Caco-2 (cell line): ENCODE results near the gene CD2AP. TPM values are rescaled to one million over a fixed set of nuclear protein-coding genes. Genes with fewer than 3 reads are reported as not detected.

Experiments used
- BruUV-seq: library from RNA; stranded (reverse); fragments of 400-500 nt; replicated peaks from 2 replicates; lab custom pipeline; 2021; lab: Mats Ljungman, UMichigan
- CTCF ChIA-PET: fragments of 300-600 bp; sonication (Branson Sonifier 250); formaldehyde crosslinking; loops from one replicate; lab custom pipeline; 2022; ENCODE audit warnings: antibody characterized with exemption; lab: Charles Lee
- POLR2A ChIA-PET: fragments of 300-600 bp; sonication (Branson Sonifier 250); formaldehyde crosslinking; loops from one replicate; lab custom pipeline; 2022; ENCODE audit warnings: antibody characterized with exemption; lab: Charles Lee
- DNase-seq, 2 experiments: peaks; one replicate each; pipeline versions ENCODE4 v3.0.0 to v3.0.0-alpha.2; 2020 to 2022
- H3K27me3 ChIP-seq: replicated peaks from 2 replicates; pipeline ENCODE4 v1.6.0; 2011; ENCODE audit warnings: low read length; ENCODE audit not compliant: control insufficient read depth, insufficient read depth
- H3K36me3 ChIP-seq: 2 replicates; pipeline ENCODE4 v1.5.1; 2011; ENCODE audit warnings: low read length; ENCODE audit not compliant: control insufficient read depth, insufficient read depth
- H3K4me1 ChIP-seq: fragments of 250-450 bp; sonication (Bioruptor Pico); 2 replicates; pipeline ENCODE4 v1.5.1; 2020; ENCODE audit warnings: mild to moderate bottlenecking
- H3K4me3 ChIP-seq: 2 replicates; pipeline ENCODE4 v1.5.1; 2011; ENCODE audit warnings: low read depth, mild to moderate bottlenecking, control low read depth, low read length
- H3K9me3 ChIP-seq: fragments of 250-450 bp; sonication (Bioruptor Pico); 2 replicates; pipeline ENCODE4 v1.5.1; 2020; ENCODE audit warnings: mild to moderate bottlenecking, moderate library complexity
- H3K27ac Mint-ChIP-seq: one replicate; pipeline ENCODE4 v1.8.0; 2022; ENCODE audit warnings: mixed read lengths; ENCODE audit not compliant: unreplicated experiment
- H3K27me3 Mint-ChIP-seq: one replicate; pipeline ENCODE4 v1.8.0; 2022; ENCODE audit warnings: mixed read lengths; ENCODE audit not compliant: insufficient read depth, unreplicated experiment
- H3K36me3 Mint-ChIP-seq: one replicate; pipeline ENCODE4 v1.8.0; 2022; ENCODE audit warnings: mild to moderate bottlenecking, mixed read lengths; ENCODE audit not compliant: insufficient read depth, unreplicated experiment
- H3K4me1 Mint-ChIP-seq: one replicate; pipeline ENCODE4 v1.8.0; 2022; ENCODE audit warnings: low read depth, mixed read lengths; ENCODE audit not compliant: unreplicated experiment
- H3K4me3 Mint-ChIP-seq: one replicate; pipeline ENCODE4 v1.8.0; 2022; ENCODE audit warnings: mild to moderate bottlenecking, moderate library complexity, mixed read lengths; ENCODE audit not compliant: unreplicated experiment
- H3K9me3 Mint-ChIP-seq: one replicate; pipeline ENCODE4 v1.8.0; 2022; ENCODE audit warnings: mixed read lengths; ENCODE audit not compliant: unreplicated experiment
- intact Hi-C: fragments of 100-400 bp; cut with micrococcal nuclease; formaldehyde crosslinking; loops from one replicate; pipeline ENCODE4 v1.10.0; 2022; ENCODE audit not compliant: unreplicated experiment
- total RNA-seq: library from RNA; stranded (reverse); gene quantifications from 2 replicates; pipeline ENCODE4 v1.2.3, GENCODE V29; 2022
- TF ChIP-seq, protein P1 (sequence below), 2 experiments: fragments of 200-600 bp in 1 of 2; IDR thresholded peaks; 1 replicate in 1 of 2; 2 replicates in 1 of 2; pipeline versions ENCODE4 v1.5.1 to v1.8.0; 2011 to 2022; ENCODE audit warnings: antibody characterized with exemption in 1 of 2, control low read depth in 1 of 2, inconsistent platforms in 1 of 2, low read depth in 1 of 2, low read length in 1 of 2, mild to moderate bottlenecking in 1 of 2, moderate library complexity in 1 of 2; ENCODE audit not compliant: insufficient read depth in 1 of 2, severe bottlenecking in 1 of 2, unreplicated experiment in 1 of 2

Gene CD2AP
- total RNA-seq, 1 experiment from 2014 or later, result 65.3 TPM

DNA sequence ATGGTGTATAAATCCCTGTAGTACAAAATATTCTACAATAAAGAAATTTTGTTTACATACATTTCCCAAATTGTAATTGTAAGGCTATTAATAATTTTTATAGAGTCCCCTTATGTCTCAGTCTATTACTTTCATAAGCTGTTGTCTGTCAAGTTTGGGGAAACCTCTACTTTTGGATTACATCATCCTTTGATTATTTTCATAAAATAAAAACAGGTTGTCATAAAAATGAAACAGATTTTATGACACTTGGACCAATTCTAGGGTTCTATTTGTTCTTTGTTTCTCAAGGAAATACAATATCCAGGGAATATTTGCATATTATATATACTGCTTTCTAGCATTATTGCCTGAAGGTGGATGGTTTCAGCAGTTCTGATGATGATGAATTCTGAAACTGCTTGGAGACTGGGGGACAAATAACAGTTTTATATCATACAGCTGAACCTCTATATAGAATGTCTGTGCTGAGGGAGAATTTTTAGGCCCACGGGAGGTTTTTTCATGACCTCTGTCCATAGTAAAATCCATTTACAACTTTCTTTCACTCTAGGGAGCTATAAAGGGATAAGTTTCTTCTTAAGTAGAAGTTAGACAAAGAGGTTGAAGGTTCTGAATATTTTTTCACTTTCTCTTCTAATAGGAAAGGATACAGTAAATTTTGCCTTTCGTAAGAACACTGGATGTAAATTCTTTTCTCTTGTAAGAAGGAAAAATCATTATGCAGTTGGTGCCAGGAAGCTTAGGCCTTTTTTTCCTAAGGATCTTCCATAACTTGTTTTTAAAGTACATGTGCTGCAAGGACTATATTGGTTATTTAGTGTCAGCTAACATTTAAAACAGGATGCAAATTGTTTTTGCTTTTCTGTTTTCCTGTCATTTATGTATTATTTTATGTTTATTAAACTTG, 58.0 kb downstream of the CD2AP start:
- TF ChIP-seq, protein P1, sequence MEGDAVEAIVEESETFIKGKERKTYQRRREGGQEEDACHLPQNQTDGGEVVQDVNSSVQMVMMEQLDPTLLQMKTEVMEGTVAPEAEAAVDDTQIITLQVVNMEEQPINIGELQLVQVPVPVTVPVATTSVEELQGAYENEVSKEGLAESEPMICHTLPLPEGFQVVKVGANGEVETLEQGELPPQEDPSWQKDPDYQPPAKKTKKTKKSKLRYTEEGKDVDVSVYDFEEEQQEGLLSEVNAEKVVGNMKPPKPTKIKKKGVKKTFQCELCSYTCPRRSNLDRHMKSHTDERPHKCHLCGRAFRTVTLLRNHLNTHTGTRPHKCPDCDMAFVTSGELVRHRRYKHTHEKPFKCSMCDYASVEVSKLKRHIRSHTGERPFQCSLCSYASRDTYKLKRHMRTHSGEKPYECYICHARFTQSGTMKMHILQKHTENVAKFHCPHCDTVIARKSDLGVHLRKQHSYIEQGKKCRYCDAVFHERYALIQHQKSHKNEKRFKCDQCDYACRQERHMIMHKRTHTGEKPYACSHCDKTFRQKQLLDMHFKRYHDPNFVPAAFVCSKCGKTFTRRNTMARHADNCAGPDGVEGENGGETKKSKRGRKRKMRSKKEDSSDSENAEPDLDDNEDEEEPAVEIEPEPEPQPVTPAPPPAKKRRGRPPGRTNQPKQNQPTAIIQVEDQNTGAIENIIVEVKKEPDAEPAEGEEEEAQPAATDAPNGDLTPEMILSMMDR (IDR thresholded peaks at IDR 0.05; ENCODE audit: insufficient read depth in 1 of 2, low read depth in 1 of 2, low read length in 1 of 2, severe bottlenecking in 1 of 2, unreplicated experiment in 1 of 2), result no peak
- peaks cover 26% of the 10 kb centered on the region for H3K36me3 Mint-ChIP-seq
- Histone ChIP-seq H3K4me1 (peaks cover 13% of the 10 kb centered on the region; the same call in 1 of the 2 replicates), H3K4me3 (no peak overlapping the region), H3K9me3 (no peaks in the 10 kb centered on the region), H3K36me3 (no peaks in the 10 kb centered on the region; the same call in 1 of the 2 replicates), H3K27me3 (no peaks in the 10 kb centered on the region)
- no peaks in the 10 kb centered on the region for H3K27me3 Mint-ChIP-seq
- H3K9me3 Mint-ChIP-seq, result no peaks in the 10 kb centered on the region
- no TSS peak for BruUV-seq
- ChIA-PET CTCF (interaction anchor here (0.7 kb wide), 2 partner anchors 70 to 559 kb away, joined by 3 to 5 read pairs; no protein-coding TSS in a partner anchor), POLR2A (no interaction called here)
- no peak for DNase-seq
- no peak overlapping the region for H3K4me3 Mint-ChIP-seq
- intact Hi-C loops, result no loop called here
- peaks cover 13% of the 10 kb centered on the region for H3K4me1 Mint-ChIP-seq
- no peak overlapping the region for H3K27ac Mint-ChIP-seq

DNA sequence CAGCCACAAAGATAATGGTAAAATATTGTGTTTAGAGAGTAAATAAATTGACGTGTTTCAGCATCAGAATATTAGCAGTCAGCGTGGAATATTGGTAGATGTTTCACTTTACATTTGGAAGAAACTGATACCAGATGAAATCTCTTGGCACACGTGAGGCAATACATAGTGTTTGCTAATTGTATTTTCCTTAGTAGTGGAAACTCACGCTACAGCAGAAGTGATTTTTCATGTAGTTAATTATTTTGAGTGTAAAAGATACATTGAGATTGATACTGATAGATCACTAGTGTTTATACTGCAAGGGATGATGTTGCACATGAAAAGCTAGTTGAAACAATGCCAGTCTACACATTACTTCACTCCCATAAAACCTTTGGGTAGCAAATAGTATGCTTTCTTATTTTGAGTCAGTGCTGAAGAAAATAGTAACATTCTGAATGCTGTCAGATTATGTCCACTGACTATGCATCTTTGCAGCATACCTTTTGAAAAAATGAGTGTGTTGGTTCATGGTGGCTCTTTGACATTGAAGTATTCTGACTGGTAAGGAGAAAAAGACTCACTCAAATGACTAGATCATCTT, 59.3 kb downstream of the CD2AP start:
- ChIA-PET CTCF (no interaction called here), POLR2A (no interaction called here)
- Mint-ChIP-seq H3K36me3 (peaks cover 26% of the 10 kb centered on the region), H3K4me1 (peaks cover 13% of the 10 kb centered on the region), H3K4me3 (no peak overlapping the region), H3K27ac (no peak overlapping the region), H3K9me3 (no peaks in the 10 kb centered on the region), H3K27me3 (no peaks in the 10 kb centered on the region)
- DNase-seq, result no peak
- no TSS peak for BruUV-seq
- Histone ChIP-seq H3K27me3 (no peaks in the 10 kb centered on the region), H3K4me1 (peaks cover 13% of the 10 kb centered on the region; the same call in 1 of the 2 replicates), H3K4me3 (no peak overlapping the region), H3K36me3 (no peaks in the 10 kb centered on the region; the same call in 1 of the 2 replicates), H3K9me3 (no peaks in the 10 kb centered on the region)
- TF ChIP-seq, protein P1 (IDR thresholded peaks at IDR 0.05; ENCODE audit: insufficient read depth in 1 of 2, low read depth in 1 of 2, low read length in 1 of 2, severe bottlenecking in 1 of 2, unreplicated experiment in 1 of 2), result no peak
- intact Hi-C loops, result no loop called here

DNA sequence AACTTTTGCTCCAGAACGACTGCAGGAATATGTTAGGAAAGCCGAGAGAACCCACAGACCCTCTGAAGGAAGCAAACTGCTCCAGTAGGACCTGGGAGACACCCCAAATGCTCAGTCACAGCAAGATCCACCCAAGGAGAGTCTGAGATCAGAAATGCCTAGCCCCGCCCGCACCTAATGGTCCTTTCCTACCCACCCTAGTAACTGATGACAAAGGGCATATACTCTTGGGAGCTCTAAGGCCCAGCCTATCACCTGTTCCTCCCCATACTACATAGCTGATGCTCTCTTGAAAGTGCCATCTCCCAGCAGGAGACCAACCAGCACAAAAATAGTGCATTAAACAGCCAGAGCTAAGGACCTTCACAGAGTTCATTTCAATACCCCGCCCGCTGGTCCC, 67.6 kb downstream of the CD2AP start:
- Mint-ChIP-seq H3K4me1 (no peaks in the 10 kb centered on the region), H3K4me3 (no peak overlapping the region), H3K9me3 (peaks cover 10% of the 10 kb centered on the region), H3K27me3 (no peaks in the 10 kb centered on the region), H3K27ac (no peak overlapping the region), H3K36me3 (peaks cover 71% of the 10 kb centered on the region)
- intact Hi-C loops, result no loop called here
- Histone ChIP-seq H3K4me1 (no peaks in the 10 kb centered on the region), H3K36me3 (peaks cover 2% of the 10 kb centered on the region; the same call in 1 of the 2 replicates), H3K4me3 (no peak overlapping the region), H3K27me3 (no peaks in the 10 kb centered on the region), H3K9me3 (no peaks in the 10 kb centered on the region)
- TF ChIP-seq, protein P1 (IDR thresholded peaks at IDR 0.05; ENCODE audit: insufficient read depth in 1 of 2, low read depth in 1 of 2, low read length in 1 of 2, severe bottlenecking in 1 of 2, unreplicated experiment in 1 of 2), result no peak
- POLR2A ChIA-PET, result no interaction called here
- DNase-seq, result no peak
- no TSS peak for BruUV-seq
- CTCF ChIA-PET, result no interaction called here
